RWPE2 (cell line): ENCODE data around the gene WLS.

ENCODE experiments used
- ATAC-seq: fragments of 200-7000 bp; cut with Tn5 transposase; 3 replicates; pipeline ENCODE4 v1.9.1; 2021; ENCODE audit warnings: low read depth
- DNase-seq: peaks from one replicate; pipeline ENCODE4 v3.0.0-alpha.2; 2020; ENCODE audit warnings: low spot score
- H3K27ac ChIP-seq: fragments of 450-650 bp; 2 replicates; pipeline ENCODE4 v1.5.1; 2017; ENCODE audit warnings: mild to moderate bottlenecking; ENCODE audit not compliant: poor library complexity, severe bottlenecking
- H3K27me3 ChIP-seq: fragments of 250-450 bp; sonication (Bioruptor Pico); 2 replicates; pipeline ENCODE4 v1.5.1; 2021; ENCODE audit warnings: mild to moderate bottlenecking, moderate library complexity; ENCODE audit not compliant: insufficient read depth, poor library complexity, severe bottlenecking
- H3K36me3 ChIP-seq: fragments of 250-450 bp; sonication (Bioruptor Pico); 2 replicates; pipeline ENCODE4 v1.5.1; 2020; ENCODE audit warnings: low read depth, mild to moderate bottlenecking, moderate library complexity
- H3K4me1 ChIP-seq: fragments of 250-450 bp; sonication (Bioruptor Pico); 2 replicates; pipeline ENCODE4 v1.5.1; 2021; ENCODE audit warnings: mild to moderate bottlenecking, moderate library complexity; ENCODE audit not compliant: insufficient read depth, poor library complexity, severe bottlenecking
- H3K4me3 ChIP-seq: fragments of 250-450 bp; sonication (Bioruptor Pico); 2 replicates; pipeline ENCODE4 v1.5.1; 2021; ENCODE audit warnings: mild to moderate bottlenecking, moderate library complexity; ENCODE audit not compliant: severe bottlenecking
- H3K9me3 ChIP-seq: fragments of 250-450 bp; sonication (Bioruptor Pico); 2 replicates; pipeline ENCODE4 v1.5.1; 2021; ENCODE audit warnings: mild to moderate bottlenecking, moderate library complexity; ENCODE audit not compliant: severe bottlenecking
- CTCF ChIP-seq: fragments of 450-650 bp; IDR thresholded peaks from one replicate; pipeline ENCODE4 v1.5.1; 2017; ENCODE audit warnings: mild to moderate bottlenecking, moderate library complexity; ENCODE audit not compliant: poor library complexity, severe bottlenecking

The WLS gene

GRCh38 chr1:68142036-68142435 is 90.3 kb downstream of the WLS start:
- no peak for DNase-seq
- Histone ChIP-seq H3K27me3 (no peaks in the 10 kb centered on the region), H3K4me1 (peaks cover 10% of the 10 kb centered on the region), H3K4me3 (no peak overlapping the region), H3K36me3 (peaks cover 55% of the 10 kb centered on the region), H3K27ac (no peak overlapping the region), H3K9me3 (no peaks in the 10 kb centered on the region)
- TF ChIP-seq CTCF, result no peak
- ATAC-seq, result no peak

GRCh38 chr1:68141071-68142021 is 91.0 kb downstream of the WLS start:
- no peak for ATAC-seq
- no peak overlapping the region for H3K4me3 ChIP-seq
- no peaks in the 10 kb centered on the region for H3K27me3 ChIP-seq
- H3K36me3 ChIP-seq, result peaks cover 54% of the 10 kb centered on the region
- TF ChIP-seq CTCF, result no peak
- H3K4me1 ChIP-seq, result peaks cover 10% of the 10 kb centered on the region
- no peak overlapping the region for H3K27ac ChIP-seq
- no peak for DNase-seq
- H3K9me3 ChIP-seq, result no peaks in the 10 kb centered on the region

GRCh38 chr1:68140536-68140935 is 91.8 kb downstream of the WLS start:
- no peak for TF ChIP-seq CTCF
- Histone ChIP-seq H3K4me3 (no peak overlapping the region), H3K27me3 (no peaks in the 10 kb centered on the region), H3K9me3 (no peaks in the 10 kb centered on the region), H3K4me1 (peaks cover 3% of the 10 kb centered on the region), H3K36me3 (peaks cover 47% of the 10 kb centered on the region), H3K27ac (no peak overlapping the region)
- no peak for ATAC-seq
- no peak for DNase-seq

- peaks cover 34% of the 10 kb centered on the region for H3K36me3 ChIP-seq
- peak; percentile 50; the same call in 2 of the 3 replicates for ATAC-seq
- no peak for DNase-seq
Measured at GRCh38 chr1:68136187-68136586, 96.1 kb downstream of the WLS start.

More at GRCh38 chr1:68136187-68136586, 96.1 kb downstream of the WLS start:
- H3K9me3 ChIP-seq, result no peaks in the 10 kb centered on the region
- H3K4me1 ChIP-seq, result no peaks in the 10 kb centered on the region
- no peak overlapping the region for H3K27ac ChIP-seq
- H3K4me3 ChIP-seq, result no peak overlapping the region
- no peak for TF ChIP-seq CTCF
- no peaks in the 10 kb centered on the region for H3K27me3 ChIP-seq
